ENCODE data around the gene ERBB2.

DNA sequence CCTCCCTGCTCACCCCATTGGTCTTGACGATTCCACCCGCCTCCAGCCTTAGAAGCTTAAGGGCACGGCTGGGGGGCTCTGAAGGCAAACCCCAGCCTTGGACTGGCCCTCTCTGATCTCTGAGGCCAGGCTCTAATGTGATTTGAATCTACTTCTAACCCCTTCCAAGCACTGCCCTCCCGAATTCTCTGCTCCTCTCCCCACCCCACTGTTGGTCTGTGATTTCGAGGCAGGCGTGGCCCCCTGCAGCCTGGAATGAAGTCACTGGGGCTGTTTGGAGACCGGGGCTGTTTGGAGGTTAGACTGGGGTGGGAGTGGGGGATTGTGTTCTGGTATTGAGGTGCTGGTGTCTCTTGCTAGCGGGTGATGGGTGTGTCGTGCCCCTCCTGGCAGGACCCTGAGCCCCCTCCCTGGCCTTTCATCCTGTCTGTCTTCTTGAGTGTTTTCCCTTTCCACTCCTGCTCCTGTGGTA is 40.1 kb downstream of the ERBB2 start:
- TF ChIP-seq CTCF (IDR thresholded peaks at IDR 0.05) (no peak), POLR2A (IDR thresholded peaks at IDR 0.05) (no peak), POLR2AphosphoS5 (IDR thresholded peaks at IDR 0.05) (no peak)
